ENCODE results near the gene MRE11. TPM values are rescaled to one million over a fixed set of nuclear protein-coding genes. Genes with fewer than 3 reads are reported as not detected.
"Not testable (repeated sequence)": the region's sequence is repeated elsewhere in the genome, so short reads cannot be mapped to it uniquely, and the experiment has no call there.

Gene MRE11
- total RNA-seq, 4 donors from 2014 or later: 9.0 to 18.3 (median 12.1) TPM

DNA sequence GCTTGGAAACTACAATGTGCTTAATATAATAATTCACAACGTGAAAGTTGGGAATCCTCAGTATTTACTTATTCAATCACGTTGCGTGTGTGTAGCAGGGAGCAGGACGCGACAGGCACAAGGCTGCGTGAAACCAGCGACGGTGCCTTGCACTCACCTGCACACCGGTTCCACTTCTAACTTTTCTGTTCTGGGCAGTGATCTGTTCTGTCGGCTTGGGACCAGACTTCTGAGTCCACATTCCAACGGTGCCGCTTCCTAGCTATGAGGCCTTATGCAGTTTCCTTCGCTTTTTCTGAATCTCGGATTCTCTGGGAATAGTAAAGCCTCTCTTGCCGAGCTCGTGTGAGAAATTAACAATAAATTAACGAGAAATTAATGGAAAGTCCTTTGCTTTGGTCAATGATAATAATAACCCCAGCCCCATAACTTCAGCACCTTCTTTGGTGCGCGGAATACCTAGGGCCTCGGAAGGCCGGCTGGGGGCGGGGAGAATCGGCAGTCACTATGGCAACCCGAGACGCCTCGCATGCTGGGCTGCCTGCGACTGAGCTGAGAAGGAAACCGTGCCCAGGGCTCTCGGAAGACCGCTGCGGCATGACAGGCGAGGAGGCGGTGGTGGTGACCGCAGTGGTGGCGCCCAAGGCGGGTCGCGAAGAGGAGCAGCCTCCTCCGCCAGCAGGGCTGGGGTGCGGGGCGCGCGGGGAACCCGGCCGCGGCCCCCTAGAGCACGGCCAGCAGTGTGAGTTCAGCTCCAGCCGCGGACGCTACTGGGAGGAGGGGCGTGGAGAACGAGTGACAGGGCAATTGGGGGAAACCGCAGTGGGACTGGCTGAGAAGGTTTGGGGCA lies 18.5 kb upstream of the MRE11 start, which contains the start of gene C11orf97:
C11orf97 (plus strand) TSS at position 530 of the 850 bp plus-strand sequence; CDS start at position 598, 68 bp downstream.
- TF ChIP-seq, protein P1, sequence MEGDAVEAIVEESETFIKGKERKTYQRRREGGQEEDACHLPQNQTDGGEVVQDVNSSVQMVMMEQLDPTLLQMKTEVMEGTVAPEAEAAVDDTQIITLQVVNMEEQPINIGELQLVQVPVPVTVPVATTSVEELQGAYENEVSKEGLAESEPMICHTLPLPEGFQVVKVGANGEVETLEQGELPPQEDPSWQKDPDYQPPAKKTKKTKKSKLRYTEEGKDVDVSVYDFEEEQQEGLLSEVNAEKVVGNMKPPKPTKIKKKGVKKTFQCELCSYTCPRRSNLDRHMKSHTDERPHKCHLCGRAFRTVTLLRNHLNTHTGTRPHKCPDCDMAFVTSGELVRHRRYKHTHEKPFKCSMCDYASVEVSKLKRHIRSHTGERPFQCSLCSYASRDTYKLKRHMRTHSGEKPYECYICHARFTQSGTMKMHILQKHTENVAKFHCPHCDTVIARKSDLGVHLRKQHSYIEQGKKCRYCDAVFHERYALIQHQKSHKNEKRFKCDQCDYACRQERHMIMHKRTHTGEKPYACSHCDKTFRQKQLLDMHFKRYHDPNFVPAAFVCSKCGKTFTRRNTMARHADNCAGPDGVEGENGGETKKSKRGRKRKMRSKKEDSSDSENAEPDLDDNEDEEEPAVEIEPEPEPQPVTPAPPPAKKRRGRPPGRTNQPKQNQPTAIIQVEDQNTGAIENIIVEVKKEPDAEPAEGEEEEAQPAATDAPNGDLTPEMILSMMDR (IDR thresholded peaks at IDR 0.05): no peak
- no peak for TF ChIP-seq POLR2A (IDR thresholded peaks at IDR 0.05)
- Histone ChIP-seq H3K36me3 (no peaks in the 10 kb centered on the region), H3K27ac (no peak within 1 kb of the TSS), H3K27me3 (peaks cover 0 to 6% (median 0%) of the 10 kb centered on the region in 4 donors), H3K4me3 (peak within 1 kb of the TSS; percentile 24 to 64 (median 50)), H3K9me3 (no peaks in the 10 kb centered on the region), H3K4me1 (peaks cover 0 to 16% (median 4%) of the 10 kb centered on the region in 3 donors)
- no peak for DNase-seq
- WGBS, 2 donors: 20 to 23% methylated on average over 39 to 46 of the region's 53 CpGs
- intact Hi-C loops (cut with DNase I): no loop called here

DNA sequence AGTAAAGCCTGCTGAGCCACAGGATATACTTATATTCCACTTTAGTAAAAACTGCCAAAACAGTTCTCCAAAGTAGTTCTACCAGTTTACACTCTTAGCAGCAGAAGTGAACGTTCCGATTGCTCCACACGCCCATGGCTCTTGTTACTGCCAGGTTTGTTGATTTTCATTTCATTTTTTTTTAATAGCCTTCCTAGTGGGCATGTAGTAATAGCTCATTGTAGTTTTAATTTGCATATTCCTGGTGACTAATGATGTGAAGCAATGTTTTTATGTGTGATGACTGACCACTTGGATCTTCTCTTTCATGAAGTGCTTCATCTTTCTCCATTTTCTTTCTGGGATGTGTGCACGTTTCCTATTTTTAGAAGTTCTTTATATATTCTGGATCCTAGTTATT lies 13.8 kb upstream of the MRE11 start:
- no peak for DNase-seq
- Histone ChIP-seq H3K4me1 (peaks cover 0 to 7% (median under 1%) of the 10 kb centered on the region in 3 donors), H3K27me3 (peaks cover 0 to 4% (median 0%) of the 10 kb centered on the region in 4 donors), H3K4me3 (no peak overlapping the region), H3K9me3 (no peaks in the 10 kb centered on the region), H3K27ac (no peak overlapping the region), H3K36me3 (no peaks in the 10 kb centered on the region)
- intact Hi-C loops (cut with DNase I): no loop called here
- no peak for TF ChIP-seq POLR2A (IDR thresholded peaks at IDR 0.05)
- TF ChIP-seq, protein P1 (IDR thresholded peaks at IDR 0.05): no peak
- 39 to 57% methylated on average over 4 of the region's 4 CpGs for WGBS, 2 donors

DNA sequence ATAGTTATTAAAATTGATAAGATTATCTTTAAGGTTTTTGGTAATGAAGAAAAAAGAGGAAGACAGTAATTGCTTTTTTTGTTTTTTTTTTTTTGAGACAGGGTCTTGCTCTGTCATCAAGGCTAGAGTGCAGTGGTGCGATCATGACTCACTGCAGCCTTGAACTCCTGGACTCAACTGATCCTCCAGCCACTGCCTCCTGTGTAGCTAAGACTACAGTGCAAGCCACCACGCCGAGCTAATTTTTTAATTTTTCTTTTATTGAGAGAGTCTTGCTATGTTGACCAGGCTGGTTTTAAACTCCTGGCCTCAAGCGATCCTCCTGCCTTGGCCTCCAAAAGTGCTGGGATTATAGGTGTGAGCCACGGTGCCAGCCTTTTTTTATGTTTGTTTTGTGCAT lies 12.9 kb upstream of the MRE11 start:
- H3K27me3 ChIP-seq; H3K27ac ChIP-seq; H3K36me3 ChIP-seq; DNase-seq; H3K4me1 ChIP-seq; intact Hi-C loops (cut with DNase I); H3K4me3 ChIP-seq; H3K9me3 ChIP-seq: not testable (repeated sequence)
- WGBS, 2 donors: 88 to 90% methylated on average over 5 of the region's 5 CpGs

DNA sequence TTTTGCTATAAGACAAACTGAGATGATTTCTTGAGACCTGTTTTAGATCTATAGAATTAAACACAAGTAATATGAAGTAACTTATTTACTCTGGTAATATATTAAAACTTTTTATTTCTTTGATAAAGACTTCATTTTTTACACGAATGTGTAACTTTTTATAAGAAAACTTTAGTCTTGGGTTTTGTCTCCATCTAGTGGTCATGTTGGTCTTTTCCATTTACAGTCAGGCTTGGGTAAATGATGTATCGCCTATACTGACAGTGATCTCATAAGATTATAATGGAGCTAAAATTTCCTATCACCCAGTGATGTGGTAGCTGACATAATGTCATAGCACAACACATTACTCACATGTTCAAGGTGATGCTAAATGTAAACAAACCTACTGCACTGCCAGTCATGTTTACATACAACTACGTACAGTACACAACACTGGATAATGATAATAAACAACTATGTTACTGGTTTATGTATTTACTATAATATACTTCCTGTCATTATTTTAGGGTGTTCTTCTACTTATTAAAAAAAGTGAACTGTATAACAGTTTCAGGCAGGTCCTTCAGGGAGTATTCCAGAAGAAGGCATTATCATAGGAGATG lies 11.1 kb upstream of the MRE11 start:
- Histone ChIP-seq H3K27ac (no peak overlapping the region), H3K36me3 (peaks cover 0 to 19% (median 0%) of the 10 kb centered on the region in 3 donors), H3K4me3 (no peak overlapping the region), H3K9me3 (no peaks in the 10 kb centered on the region), H3K4me1 (no peaks in the 10 kb centered on the region), H3K27me3 (no peaks in the 10 kb centered on the region)
- DNase-seq: no peak
- WGBS, 2 donors: 3 to 21% methylated on average over 3 of the region's 3 CpGs
- intact Hi-C loops (cut with DNase I): no loop called here
- TF ChIP-seq POLR2A (IDR thresholded peaks at IDR 0.05): no peak
- TF ChIP-seq, protein P1 (IDR thresholded peaks at IDR 0.05): peak; percentile 56 to 74 (median 63)

DNA sequence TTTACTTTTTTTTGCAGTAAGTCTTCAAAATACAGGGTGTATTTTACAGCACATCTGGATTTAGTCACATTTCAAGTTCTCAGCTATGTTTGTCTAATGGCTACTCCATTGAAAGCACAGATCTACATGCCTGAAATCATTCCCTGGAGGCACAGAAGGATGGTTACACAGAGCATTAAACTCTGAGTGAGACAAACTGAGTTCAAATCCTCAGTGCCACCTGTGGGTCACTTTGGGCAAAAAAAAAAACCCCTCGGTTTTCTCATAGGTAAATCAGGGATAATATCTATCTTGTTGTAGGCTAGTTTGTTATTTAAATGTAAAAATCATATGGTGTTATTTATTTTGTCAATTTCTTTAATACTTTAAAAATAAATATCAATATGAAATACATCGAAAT lies 7.9 kb upstream of the MRE11 start:
- intact Hi-C loops (cut with DNase I): no loop called here
- Histone ChIP-seq H3K27ac (no peak overlapping the region), H3K9me3 (no peaks in the 10 kb centered on the region), H3K4me1 (no peaks in the 10 kb centered on the region), H3K36me3 (peaks cover 0 to 51% (median 12%) of the 10 kb centered on the region in 3 donors), H3K4me3 (no peak overlapping the region), H3K27me3 (no peaks in the 10 kb centered on the region)
- TF ChIP-seq, protein P1 (IDR thresholded peaks at IDR 0.05): no peak
- TF ChIP-seq POLR2A (IDR thresholded peaks at IDR 0.05): no peak
- WGBS, 2 donors: 66 to 69% methylated on average over 2 of the region's 2 CpGs
- DNase-seq: no peak
